Measurements from ENCODE around the gene GPR142. TPM values are rescaled to one million over a fixed set of nuclear protein-coding genes. Genes with fewer than 3 reads are reported as not detected.

The GPR142 gene
- total RNA-seq, 1 experiment from 2014 or later = 0.33 TPM

DNA sequence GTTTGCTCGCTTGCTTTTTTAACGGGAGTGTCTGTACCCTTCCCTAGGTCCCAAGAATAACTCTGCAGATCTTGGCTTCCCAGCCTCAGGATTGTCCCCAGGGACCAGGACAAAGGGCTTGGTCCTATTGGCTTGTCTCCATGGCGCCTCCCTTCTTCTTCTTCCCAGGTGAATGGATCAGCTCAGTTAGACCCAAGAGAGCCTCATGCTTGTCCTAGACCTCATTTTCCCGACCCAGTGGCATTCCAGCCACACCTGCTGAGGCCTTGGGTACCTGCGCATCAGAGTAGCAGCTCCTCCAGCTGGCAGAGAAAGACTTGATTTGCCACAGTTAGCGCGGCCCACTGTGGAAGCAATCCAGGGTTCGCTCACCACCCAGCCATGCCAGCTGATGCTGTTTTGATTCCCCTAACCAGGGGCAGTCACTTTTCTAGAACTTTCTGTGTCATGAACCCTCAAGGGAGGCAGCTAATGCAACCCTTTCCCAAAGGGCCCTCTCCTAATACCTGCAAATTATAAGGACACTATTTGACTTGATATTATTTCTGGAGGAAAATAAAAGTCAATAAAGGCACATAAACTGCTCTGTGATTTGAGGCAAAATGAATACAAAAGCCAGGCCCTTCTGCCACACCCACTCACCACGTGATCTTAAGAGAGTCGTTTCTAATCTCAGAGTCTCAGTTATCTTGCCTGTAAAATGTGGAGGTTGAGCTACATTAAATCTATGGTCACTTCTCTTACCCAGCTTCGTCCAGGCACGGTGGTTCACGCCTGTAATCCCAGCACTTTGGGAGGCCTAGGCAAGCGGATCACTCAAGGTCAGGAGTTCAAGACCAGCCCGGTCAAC is 13.9 kb downstream of the GPR142 start:
- H3K27me3 Mint-ChIP-seq (ENCODE audit: low read depth) = peaks cover 23% of the 10 kb centered on the region
- Histone ChIP-seq H3K14ac (ENCODE audit: insufficient read depth, low read length) (no peak overlapping the region), H2BK20ac (ENCODE audit: low read depth, low read length, poor library complexity, severe bottlenecking) (no peak overlapping the region), H2AFZ (ENCODE audit: low read length) (no peak overlapping the region), H2BK12ac (ENCODE audit: insufficient read length, low read depth, low read length) (no peak overlapping the region), H3K4me1 (ENCODE audit: insufficient read depth, low read length) (no peaks in the 10 kb centered on the region; the same call in 1 of the 2 replicates), H3K9me3 (ENCODE audit: control insufficient read depth, low read depth, low read length) (no peaks in the 10 kb centered on the region), H2BK15ac (ENCODE audit: low read depth, low read length) (no peak overlapping the region), H3K79me2 (ENCODE audit: insufficient read depth, low read length) (no peaks in the 10 kb centered on the region), H3K4me2 (ENCODE audit: insufficient read depth, insufficient read length, low read length) (no peak overlapping the region), H3K23ac (ENCODE audit: insufficient read length, low read depth, low read length) (no peak overlapping the region), H4K5ac (ENCODE audit: insufficient read length, low read depth, low read length) (no peak overlapping the region), H4K8ac (replicated peaks; ENCODE audit: insufficient read length, low read depth, low read length) (no peak overlapping the region), H4K91ac (ENCODE audit: insufficient read length, low read depth, low read length) (no peak overlapping the region), H3K79me1 (ENCODE audit: insufficient read depth, low read depth, low read length, poor library complexity, severe bottlenecking) (no peaks in the 10 kb centered on the region), H3K18ac (ENCODE audit: insufficient read length, low read depth, low read length) (no peak overlapping the region), H2AK5ac (ENCODE audit: insufficient read length, low read length) (no peak overlapping the region), H3K23me2 (ENCODE audit: insufficient read length, low read depth, low read length, poor library complexity, severe bottlenecking) (no peaks in the 10 kb centered on the region), H3K56ac (ENCODE audit: insufficient read length, low read depth, low read length) (no peak overlapping the region), H3T11ph (ENCODE audit: low read length) (no peak overlapping the region), H2BK120ac (ENCODE audit: low read depth, low read length, poor library complexity, severe bottlenecking) (no peak overlapping the region), H3K27me3 (ENCODE audit: insufficient read depth, low read length) (no peaks in the 10 kb centered on the region), H3K27ac (ENCODE audit: insufficient read length, low read depth, low read length) (no peak overlapping the region), H2BK5ac (ENCODE audit: insufficient read length, low read length) (no peak overlapping the region), H4K20me1 (ENCODE audit: control insufficient read depth, insufficient read depth, insufficient read length) (no peaks in the 10 kb centered on the region), H3K9ac (ENCODE audit: extremely low read depth, insufficient read length, low read length) (no peak overlapping the region), H3K4ac (ENCODE audit: low read depth, low read length) (no peak overlapping the region)
- no peak overlapping the region; a peak in 1 of 5 replicates for H3K4me3 Mint-ChIP-seq
- TF ChIP-seq, protein P1, sequence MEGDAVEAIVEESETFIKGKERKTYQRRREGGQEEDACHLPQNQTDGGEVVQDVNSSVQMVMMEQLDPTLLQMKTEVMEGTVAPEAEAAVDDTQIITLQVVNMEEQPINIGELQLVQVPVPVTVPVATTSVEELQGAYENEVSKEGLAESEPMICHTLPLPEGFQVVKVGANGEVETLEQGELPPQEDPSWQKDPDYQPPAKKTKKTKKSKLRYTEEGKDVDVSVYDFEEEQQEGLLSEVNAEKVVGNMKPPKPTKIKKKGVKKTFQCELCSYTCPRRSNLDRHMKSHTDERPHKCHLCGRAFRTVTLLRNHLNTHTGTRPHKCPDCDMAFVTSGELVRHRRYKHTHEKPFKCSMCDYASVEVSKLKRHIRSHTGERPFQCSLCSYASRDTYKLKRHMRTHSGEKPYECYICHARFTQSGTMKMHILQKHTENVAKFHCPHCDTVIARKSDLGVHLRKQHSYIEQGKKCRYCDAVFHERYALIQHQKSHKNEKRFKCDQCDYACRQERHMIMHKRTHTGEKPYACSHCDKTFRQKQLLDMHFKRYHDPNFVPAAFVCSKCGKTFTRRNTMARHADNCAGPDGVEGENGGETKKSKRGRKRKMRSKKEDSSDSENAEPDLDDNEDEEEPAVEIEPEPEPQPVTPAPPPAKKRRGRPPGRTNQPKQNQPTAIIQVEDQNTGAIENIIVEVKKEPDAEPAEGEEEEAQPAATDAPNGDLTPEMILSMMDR (conservative IDR thresholded peaks at IDR 0.05) = no peak
- H3K9me3 Mint-ChIP-seq = 0 out of 5 replicates have a peak, but pooled peaks cover 0 to 3% of the 10 kb centered on the region in 2 experiments
- no CpG with 5 or more reads among the region's 15 CpGs for WGBS (ENCODE audit: extremely low coverage, insufficient read length, low lambda C conversion rate)
- no peak for DNase-seq
- H3K4me1 Mint-ChIP-seq = peaks cover 10 to 17% of the 10 kb centered on the region in 2 experiments
- no peak overlapping the region for H3K27ac Mint-ChIP-seq
- H3K36me3 Mint-ChIP-seq (ENCODE audit: insufficient read depth in 1 of 3, low read depth in 3 of 3) = no peaks in the 10 kb centered on the region
